ENCODE measurements around the gene TNFRSF18. TPM values are rescaled to one million over a fixed set of nuclear protein-coding genes. Genes with fewer than 3 reads are reported as not detected.

Gene TNFRSF18
- total and polyA plus RNA-seq, 2 experiments from 2014 or later = 1.3 TPM; not detected in 1

GRCh38 chr1:1239227-1239613 is 32.8 kb upstream of the TNFRSF18 start:
- no peaks in the 10 kb centered on the region for H3K27me3 ChIP-seq
- H3K4me3 ChIP-seq = no peak overlapping the region
- peaks cover 4% of the 10 kb centered on the region for H3K79me2 ChIP-seq
- no peaks in the 10 kb centered on the region for H4K20me1 ChIP-seq (ENCODE audit: insufficient read depth, poor library complexity, severe bottlenecking)
- DNase-seq (ENCODE audit: low spot score) = no peak
- WGBS (ENCODE audit: low lambda C conversion rate, missing lambda C conversion rate) = 66% methylated on average over 14 of the region's 15 CpGs
- H3K36me3 ChIP-seq (replicated peaks; ENCODE audit: insufficient read depth, low read depth) = no peaks in the 10 kb centered on the region
- no peak overlapping the region for H3K4me2 ChIP-seq
- TF ChIP-seq, protein P1, sequence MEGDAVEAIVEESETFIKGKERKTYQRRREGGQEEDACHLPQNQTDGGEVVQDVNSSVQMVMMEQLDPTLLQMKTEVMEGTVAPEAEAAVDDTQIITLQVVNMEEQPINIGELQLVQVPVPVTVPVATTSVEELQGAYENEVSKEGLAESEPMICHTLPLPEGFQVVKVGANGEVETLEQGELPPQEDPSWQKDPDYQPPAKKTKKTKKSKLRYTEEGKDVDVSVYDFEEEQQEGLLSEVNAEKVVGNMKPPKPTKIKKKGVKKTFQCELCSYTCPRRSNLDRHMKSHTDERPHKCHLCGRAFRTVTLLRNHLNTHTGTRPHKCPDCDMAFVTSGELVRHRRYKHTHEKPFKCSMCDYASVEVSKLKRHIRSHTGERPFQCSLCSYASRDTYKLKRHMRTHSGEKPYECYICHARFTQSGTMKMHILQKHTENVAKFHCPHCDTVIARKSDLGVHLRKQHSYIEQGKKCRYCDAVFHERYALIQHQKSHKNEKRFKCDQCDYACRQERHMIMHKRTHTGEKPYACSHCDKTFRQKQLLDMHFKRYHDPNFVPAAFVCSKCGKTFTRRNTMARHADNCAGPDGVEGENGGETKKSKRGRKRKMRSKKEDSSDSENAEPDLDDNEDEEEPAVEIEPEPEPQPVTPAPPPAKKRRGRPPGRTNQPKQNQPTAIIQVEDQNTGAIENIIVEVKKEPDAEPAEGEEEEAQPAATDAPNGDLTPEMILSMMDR (IDR thresholded peaks at IDR 0.05; ENCODE audit: poor library complexity) = no peak
- TF ChIP-seq EZH2phosphoT487 (IDR thresholded peaks at IDR 0.05; ENCODE audit: low read depth, severe bottlenecking, unreplicated experiment) (no peak), EZH2 (IDR thresholded peaks at IDR 0.05; ENCODE audit: borderline replicate concordance) (no peak)
- H3K27ac ChIP-seq = no peak overlapping the region
- H3K9me2 ChIP-seq (replicated peaks; ENCODE audit: insufficient read depth) = no peaks in the 10 kb centered on the region
- H2AFZ ChIP-seq = no peak overlapping the region
- H3K9me3 ChIP-seq (ENCODE audit: low read depth) = no peaks in the 10 kb centered on the region
- peaks cover 25% of the 10 kb centered on the region for H3K4me1 ChIP-seq (ENCODE audit: insufficient read depth)

DNA sequence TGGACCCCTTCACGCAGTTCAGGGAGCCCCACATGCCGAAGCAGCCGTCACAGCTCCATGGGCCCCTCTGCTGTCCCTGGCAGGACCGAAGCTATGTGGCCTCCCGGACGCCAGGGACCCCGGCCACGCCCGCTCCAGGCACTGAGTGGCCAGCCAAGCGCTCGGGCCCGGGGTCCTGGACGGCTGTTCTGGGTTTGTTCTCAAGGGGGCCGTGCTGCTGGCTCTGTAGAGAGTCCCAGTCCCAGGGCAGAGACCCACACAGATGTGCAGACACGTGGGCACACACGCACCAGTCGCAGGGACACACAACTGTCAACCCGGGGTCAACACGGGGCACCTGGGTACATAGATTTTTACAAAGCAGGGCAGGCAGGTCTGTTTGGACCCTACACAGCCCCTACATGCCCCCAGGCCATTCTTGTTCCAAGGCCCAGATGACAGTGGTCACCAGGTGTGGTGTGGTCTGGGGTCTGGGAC is 32.3 kb upstream of the TNFRSF18 start:
- TF ChIP-seq EZH2phosphoT487 (IDR thresholded peaks at IDR 0.05; ENCODE audit: low read depth, severe bottlenecking, unreplicated experiment) (no peak), EZH2 (IDR thresholded peaks at IDR 0.05; ENCODE audit: borderline replicate concordance) (no peak)
- TF ChIP-seq, protein P1 (IDR thresholded peaks at IDR 0.05; ENCODE audit: poor library complexity) = no peak
- 86% methylated on average over 19 of the region's 19 CpGs for WGBS (ENCODE audit: low lambda C conversion rate, missing lambda C conversion rate)
- Histone ChIP-seq H3K36me3 (replicated peaks; ENCODE audit: insufficient read depth, low read depth) (no peaks in the 10 kb centered on the region), H3K79me2 (peaks cover 9% of the 10 kb centered on the region), H3K27ac (no peak overlapping the region), H3K4me3 (no peak overlapping the region), H3K9me2 (replicated peaks; ENCODE audit: insufficient read depth) (no peaks in the 10 kb centered on the region), H3K4me2 (no peak overlapping the region), H4K20me1 (ENCODE audit: insufficient read depth, poor library complexity, severe bottlenecking) (no peaks in the 10 kb centered on the region), H3K4me1 (ENCODE audit: insufficient read depth) (peaks cover 25% of the 10 kb centered on the region), H3K9me3 (ENCODE audit: low read depth) (no peaks in the 10 kb centered on the region), H3K27me3 (no peaks in the 10 kb centered on the region), H2AFZ (no peak overlapping the region)
- no peak for DNase-seq (ENCODE audit: low spot score)

GRCh38 chr1:1237874-1238701 is 31.7 kb upstream of the TNFRSF18 start:
- Histone ChIP-seq H3K27ac (peak overlapping the region; percentile 9), H3K27me3 (no peaks in the 10 kb centered on the region), H3K9me3 (ENCODE audit: low read depth) (no peaks in the 10 kb centered on the region)

More at GRCh38 chr1:1237874-1238701, 31.7 kb upstream of the TNFRSF18 start:
- peaks cover 16% of the 10 kb centered on the region for H3K79me2 ChIP-seq
- no peak overlapping the region for H2AFZ ChIP-seq
- DNase-seq (ENCODE audit: low spot score) = no peak
- H3K4me2 ChIP-seq = peak overlapping the region; percentile 24
- WGBS (ENCODE audit: low lambda C conversion rate, missing lambda C conversion rate) = 75% methylated on average over 33 of the region's 48 CpGs
- no peaks in the 10 kb centered on the region for H3K9me2 ChIP-seq (replicated peaks; ENCODE audit: insufficient read depth)
- H4K20me1 ChIP-seq (ENCODE audit: insufficient read depth, poor library complexity, severe bottlenecking) = no peaks in the 10 kb centered on the region
- H3K36me3 ChIP-seq (replicated peaks; ENCODE audit: insufficient read depth, low read depth) = no peaks in the 10 kb centered on the region
- peaks cover 25% of the 10 kb centered on the region for H3K4me1 ChIP-seq (ENCODE audit: insufficient read depth)
- TF ChIP-seq EZH2 (IDR thresholded peaks at IDR 0.05; ENCODE audit: borderline replicate concordance) = no peak
- no peak for TF ChIP-seq EZH2phosphoT487 (IDR thresholded peaks at IDR 0.05; ENCODE audit: low read depth, severe bottlenecking, unreplicated experiment)
- TF ChIP-seq, protein P1 (IDR thresholded peaks at IDR 0.05; ENCODE audit: poor library complexity) = no peak
- no peak overlapping the region for H3K4me3 ChIP-seq

Data from hepatocyte (in vitro differentiated cells).